ENCODE measurements around the gene DRC3.

DRC3 gene

GRCh38 chr17:17934214-17934613 is 38.4 kb upstream of the DRC3 start:
- no peak for TF ChIP-seq LEF1 (IDR thresholded peaks at IDR 0.05; ENCODE audit: borderline replicate concordance)
- no peak for TF ChIP-seq FOXA1 (IDR thresholded peaks at IDR 0.05)
- no peak for TF ChIP-seq CTBP1 (IDR thresholded peaks at IDR 0.05; ENCODE audit: borderline replicate concordance)
- no peak for TF ChIP-seq FOXM1 (IDR thresholded peaks at IDR 0.05; ENCODE audit: borderline replicate concordance)
- no peak for TF ChIP-seq PKNOX1 (IDR thresholded peaks at IDR 0.05)
- no peak for TF ChIP-seq TARDBP (IDR thresholded peaks at IDR 0.05)
- TF ChIP-seq FOXK2 (IDR thresholded peaks at IDR 0.05) = no peak
- TF ChIP-seq HDGF (IDR thresholded peaks at IDR 0.05; ENCODE audit: borderline replicate concordance) = no peak
- no peak for TF ChIP-seq ARNT (IDR thresholded peaks at IDR 0.05)
- no peak for TF ChIP-seq NFRKB (IDR thresholded peaks at IDR 0.05)
- TF ChIP-seq ZNF384 (IDR thresholded peaks at IDR 0.05) = no peak
- no peak for TF ChIP-seq ELF4 (IDR thresholded peaks at IDR 0.05)
- no peak for TF ChIP-seq SP1 (IDR thresholded peaks at IDR 0.05)
- no peak for TF ChIP-seq L3MBTL2 (conservative IDR thresholded peaks at IDR 0.05)
- TF ChIP-seq SUZ12 (IDR thresholded peaks at IDR 0.05) = no peak
- no peak for TF ChIP-seq BHLHE40 (IDR thresholded peaks at IDR 0.05; ENCODE audit: borderline replicate concordance)
- POLR2A ChIA-PET = no interaction called here
- DNase-seq (ENCODE audit: extremely low spot score) = no peak
- CTCF ChIA-PET = interaction anchor here (0.7 to 1.8 kb wide), 4 partner anchors 9 to 99 kb away, joined by 3 to 7 read pairs (median 4); no protein-coding TSS in a partner anchor

- CTCF ChIA-PET = interaction anchor here (0.7 to 1.9 kb wide), 6 partner anchors 9 to 98 kb away, joined by 3 to 8 read pairs (median 4); no protein-coding TSS in a partner anchor
- TF ChIP-seq FOXK2 (IDR thresholded peaks at IDR 0.05) (no peak), TARDBP (IDR thresholded peaks at IDR 0.05) (no peak), HDGF (IDR thresholded peaks at IDR 0.05; ENCODE audit: borderline replicate concordance) (no peak), ARNT (IDR thresholded peaks at IDR 0.05) (no peak), SUZ12 (IDR thresholded peaks at IDR 0.05) (no peak), SP1 (IDR thresholded peaks at IDR 0.05) (no peak)
- DNase-seq (ENCODE audit: extremely low spot score) = no peak
- POLR2A ChIA-PET = interaction anchor here (1.3 to 1.5 kb wide), 2 partner anchors 38 to 98 kb away, joined by 3 read pairs; partner anchors contain the start of genes DRC3, SREBF1 and TOM1L2
These were observed 37.9 kb upstream of the DRC3 start for GRCh38 chr17:17934806-17935205.

GRCh38 chr17:17935321-17936271 is 37.1 kb upstream of the DRC3 start:
- TF ChIP-seq TARDBP (IDR thresholded peaks at IDR 0.05) (no peak), ZNF384 (IDR thresholded peaks at IDR 0.05) (no peak), PKNOX1 (IDR thresholded peaks at IDR 0.05) (no peak), FOXA1 (IDR thresholded peaks at IDR 0.05) (no peak), ELF4 (IDR thresholded peaks at IDR 0.05) (no peak), FOXM1 (IDR thresholded peaks at IDR 0.05; ENCODE audit: borderline replicate concordance) (no peak), BHLHE40 (IDR thresholded peaks at IDR 0.05; ENCODE audit: borderline replicate concordance) (no peak), CTBP1 (IDR thresholded peaks at IDR 0.05; ENCODE audit: borderline replicate concordance) (no peak), FOXK2 (IDR thresholded peaks at IDR 0.05) (no peak), NFRKB (IDR thresholded peaks at IDR 0.05) (no peak), LEF1 (IDR thresholded peaks at IDR 0.05; ENCODE audit: borderline replicate concordance) (no peak), SUZ12 (IDR thresholded peaks at IDR 0.05) (no peak), L3MBTL2 (conservative IDR thresholded peaks at IDR 0.05) (no peak), HDGF (IDR thresholded peaks at IDR 0.05; ENCODE audit: borderline replicate concordance) (no peak), SP1 (IDR thresholded peaks at IDR 0.05) (no peak), ARNT (IDR thresholded peaks at IDR 0.05) (no peak)
- ChIA-PET CTCF (interaction anchor here (0.6 to 1.9 kb wide), 7 partner anchors 8 to 794 kb away, joined by 3 to 8 read pairs (median 4); no protein-coding TSS in a partner anchor), POLR2A (interaction anchor here (1.3 to 1.5 kb wide), 2 partner anchors 37 to 98 kb away, joined by 3 read pairs; partner anchors contain the start of genes DRC3, SREBF1 and TOM1L2)
- no peak for DNase-seq (ENCODE audit: extremely low spot score)

- DNase-seq (ENCODE audit: extremely low spot score) = no peak
- ChIA-PET CTCF (interaction anchor here (1.0 to 1.3 kb wide), 4 partner anchors 11 to 208 kb away, joined by 4 read pairs; no protein-coding TSS in a partner anchor), POLR2A (interaction anchor here (0.6 kb wide), 1 partner anchor 35 kb away, joined by 3 read pairs; the partner anchor contains the start of genes DRC3 and TOM1L2)
- TF ChIP-seq LEF1 (IDR thresholded peaks at IDR 0.05; ENCODE audit: borderline replicate concordance) (no peak), FOXA1 (IDR thresholded peaks at IDR 0.05) (no peak), CTBP1 (IDR thresholded peaks at IDR 0.05; ENCODE audit: borderline replicate concordance) (no peak), FOXM1 (IDR thresholded peaks at IDR 0.05; ENCODE audit: borderline replicate concordance) (no peak), SUZ12 (IDR thresholded peaks at IDR 0.05) (no peak), ARNT (IDR thresholded peaks at IDR 0.05) (no peak), BHLHE40 (IDR thresholded peaks at IDR 0.05; ENCODE audit: borderline replicate concordance) (no peak), HDGF (IDR thresholded peaks at IDR 0.05; ENCODE audit: borderline replicate concordance) (no peak), SP1 (IDR thresholded peaks at IDR 0.05) (no peak), FOXK2 (IDR thresholded peaks at IDR 0.05) (no peak), NFRKB (IDR thresholded peaks at IDR 0.05) (no peak)
These were observed 35.3 kb upstream of the DRC3 start for GRCh38 chr17:17937201-17937853.

- TF ChIP-seq ELF4 (IDR thresholded peaks at IDR 0.05) = no peak
- no peak for TF ChIP-seq SP1 (IDR thresholded peaks at IDR 0.05)
- TF ChIP-seq ZNF384 (IDR thresholded peaks at IDR 0.05) = no peak
- ChIA-PET CTCF (interaction anchor here (1.0 to 1.3 kb wide), 4 partner anchors 12 to 209 kb away, joined by 4 read pairs; no protein-coding TSS in a partner anchor), POLR2A (interaction anchor here (0.6 kb wide), 1 partner anchor 34 kb away, joined by 3 read pairs; the partner anchor contains the start of genes DRC3 and TOM1L2)
- DNase-seq (ENCODE audit: extremely low spot score) = no peak
These were observed 34.7 kb upstream of the DRC3 start for GRCh38 chr17:17937958-17938357.

All from HEK293T (cell line).